GM18909 (cell line): ENCODE results near the gene ANKRD13B.

Experiments
- ATAC-seq: cut with Tn5 transposase; IDR thresholded peaks from one replicate; pipeline ENCODE4 v1.9.1; 2021; ENCODE audit warnings: mild to moderate bottlenecking; ENCODE audit not compliant: unreplicated experiment, poor library complexity

Gene ANKRD13B

DNA sequence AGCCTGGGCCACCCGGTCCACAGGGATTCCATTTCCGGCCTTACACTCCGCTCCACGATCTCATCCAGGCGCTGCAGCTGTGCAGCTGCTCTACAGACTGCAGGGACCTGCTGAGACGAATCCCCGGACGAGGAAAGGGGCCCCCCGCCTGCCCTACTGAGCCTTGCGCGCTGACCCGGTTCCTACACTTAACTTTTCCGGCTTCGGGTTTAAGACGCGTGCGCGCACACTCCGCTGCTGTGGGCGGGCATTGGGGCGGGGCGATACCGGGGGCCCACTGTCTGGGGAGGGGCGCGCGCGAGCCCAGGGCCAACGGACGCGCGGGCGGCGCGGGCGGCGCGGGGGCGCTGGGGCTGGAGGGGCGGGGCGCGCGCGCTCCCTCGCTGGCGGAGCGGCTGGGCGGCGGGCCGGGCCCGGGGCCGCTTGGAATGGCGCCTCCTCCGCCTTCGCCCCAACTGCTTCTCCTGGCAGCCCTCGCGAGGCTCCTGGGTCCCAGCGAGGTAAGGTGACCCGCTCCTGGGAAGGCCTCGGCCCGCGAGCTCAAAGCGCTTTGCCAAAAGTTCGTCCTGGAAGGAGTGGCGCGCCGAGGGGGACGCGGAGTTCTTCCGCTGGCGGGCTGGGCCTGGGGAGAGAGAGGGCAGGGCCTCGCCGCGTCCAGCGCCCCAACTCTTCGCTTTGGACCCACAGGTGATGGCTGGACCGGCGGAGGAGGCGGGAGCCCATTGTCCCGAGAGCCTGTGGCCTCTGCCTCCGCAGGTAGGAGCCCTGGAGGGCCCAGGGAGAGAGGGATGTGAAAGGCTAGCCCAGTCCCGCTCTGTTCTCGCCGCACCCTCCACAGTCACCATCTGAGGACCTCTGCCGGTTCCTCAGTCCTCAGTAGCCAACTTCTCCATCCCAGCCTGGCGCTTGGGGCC, 24.3 kb upstream of the ANKRD13B start, which contains the start of gene TP53I13:
TP53I13 (plus strand) TSS at position 371 of the 914 bp plus-strand sequence; CDS start at position 429, 58 bp downstream.
- peak; percentile 46 for ATAC-seq

- no peak for ATAC-seq
Observed at GRCh38 chr17:29569245-29569950, 23.5 kb upstream of the ANKRD13B start.

DNA sequence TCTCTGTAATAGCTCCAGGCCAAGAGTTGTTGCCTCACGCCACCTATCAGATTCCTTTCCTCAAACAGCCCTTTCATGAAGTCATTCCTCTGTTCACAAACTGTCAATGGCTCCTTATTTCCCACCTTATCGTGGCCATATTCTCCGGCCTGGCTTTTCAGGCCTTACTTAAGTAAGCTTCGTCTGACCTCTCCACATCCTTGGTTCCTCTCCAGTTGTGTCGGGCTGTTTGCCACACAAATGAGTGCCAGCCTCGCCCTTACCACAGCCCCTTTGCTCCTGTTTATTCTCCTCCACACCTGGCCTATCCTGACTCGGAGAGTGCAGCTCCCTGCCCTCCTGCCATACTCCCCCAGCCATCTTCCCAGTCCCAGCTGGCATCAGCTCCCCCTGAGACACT, 22.4 kb upstream of the ANKRD13B start:
- ATAC-seq = no peak

DNA sequence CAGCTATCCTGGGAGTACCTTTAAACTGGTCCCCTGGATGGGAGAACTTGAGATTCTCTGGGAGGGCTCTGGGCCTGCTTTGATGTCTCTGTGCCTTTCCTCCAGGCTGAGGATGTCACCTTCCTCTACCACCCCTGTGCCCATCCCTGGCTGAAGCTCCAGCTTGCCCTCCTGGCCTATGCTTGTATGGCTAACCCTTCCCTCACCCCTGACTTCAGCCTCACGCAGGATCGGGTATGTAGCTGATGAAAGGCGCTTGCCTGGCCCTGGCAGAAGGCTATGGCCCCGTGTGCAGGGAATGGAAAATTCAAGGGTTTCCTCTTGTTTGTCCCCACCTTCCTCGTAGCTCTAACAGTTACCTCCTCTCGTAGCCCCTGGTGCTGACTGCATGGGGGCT, 21.4 kb upstream of the ANKRD13B start:
- no peak for ATAC-seq

DNA sequence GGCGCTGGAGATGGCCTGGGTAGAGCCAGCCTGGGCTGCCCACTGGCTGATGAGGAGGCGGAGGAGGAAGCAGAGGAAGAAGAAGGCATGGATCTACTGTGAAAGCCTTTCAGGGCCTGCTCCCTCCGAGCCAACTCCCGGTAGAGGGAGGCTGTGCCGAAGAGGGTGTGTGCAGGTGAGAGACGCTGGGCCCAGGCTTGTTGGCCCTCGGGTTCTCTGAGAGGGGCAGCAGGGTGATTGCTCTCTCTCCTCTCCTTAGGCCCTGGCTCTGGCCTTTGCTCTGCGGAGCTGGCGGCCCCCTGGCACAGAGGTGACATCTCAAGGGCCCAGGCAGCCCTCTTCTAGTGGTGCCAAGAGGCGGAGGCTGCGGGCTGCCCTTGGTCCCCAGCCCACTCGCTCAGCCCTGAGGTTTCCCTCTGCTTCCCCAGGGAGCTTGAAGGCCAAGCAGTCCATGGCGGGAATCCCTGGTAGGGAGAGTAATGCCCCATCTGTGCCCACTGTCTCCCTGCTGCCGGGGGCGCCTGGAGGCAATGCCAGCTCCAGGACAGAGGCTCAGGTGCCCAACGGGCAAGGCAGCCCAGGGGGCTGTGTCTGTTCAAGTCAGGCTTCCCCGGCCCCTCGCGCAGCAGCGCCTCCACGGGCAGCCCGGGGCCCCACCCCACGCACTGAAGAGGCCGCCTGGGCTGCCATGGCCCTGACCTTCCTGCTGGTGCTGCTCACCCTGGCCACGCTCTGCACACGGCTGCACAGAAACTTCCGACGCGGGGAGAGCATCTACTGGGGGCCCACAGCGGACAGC, 20.9 kb upstream of the ANKRD13B start:
- ATAC-seq = no peak

DNA sequence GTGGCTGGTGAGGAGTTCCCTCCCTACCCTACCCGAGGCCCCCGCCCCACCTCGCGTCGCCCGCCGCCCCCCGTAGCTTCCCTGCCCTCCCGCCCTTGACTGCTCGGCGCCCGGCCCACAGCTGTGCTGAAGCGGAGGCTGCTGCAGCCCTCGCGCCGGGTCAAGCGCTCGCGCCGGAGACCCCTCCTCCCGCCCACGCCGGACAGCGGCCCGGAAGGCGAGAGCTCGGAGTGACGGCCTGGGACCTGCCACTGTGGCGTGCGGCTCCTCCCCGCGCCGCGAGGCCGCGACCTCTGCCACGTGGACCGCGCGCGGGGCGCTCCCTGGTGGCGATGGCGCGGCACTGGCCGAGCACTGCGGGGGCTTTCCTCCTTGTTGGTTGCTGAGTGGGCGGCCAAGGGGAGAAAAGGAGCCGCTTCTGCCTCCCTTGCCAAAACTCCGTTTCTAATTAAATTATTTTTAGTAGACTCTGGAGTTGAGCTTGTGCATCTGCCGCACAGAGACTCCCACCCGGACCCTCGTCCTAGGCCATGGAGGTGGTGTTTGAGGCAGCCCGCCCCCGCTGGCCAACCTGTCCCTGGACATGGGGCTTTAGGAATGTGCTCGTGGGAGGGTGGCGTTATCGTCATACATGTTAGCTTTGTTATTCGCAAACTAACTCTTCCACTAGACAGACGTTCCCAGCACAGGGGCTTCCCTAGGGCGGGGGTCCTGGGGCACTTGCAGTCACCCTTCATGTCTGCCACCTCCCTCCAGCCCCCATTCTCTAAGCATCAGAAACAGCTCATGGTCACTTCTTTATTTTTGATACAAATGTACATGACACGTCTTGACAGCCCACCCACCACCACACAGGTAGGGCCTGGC, 20.0 kb upstream of the ANKRD13B start:
- no peak for ATAC-seq

DNA sequence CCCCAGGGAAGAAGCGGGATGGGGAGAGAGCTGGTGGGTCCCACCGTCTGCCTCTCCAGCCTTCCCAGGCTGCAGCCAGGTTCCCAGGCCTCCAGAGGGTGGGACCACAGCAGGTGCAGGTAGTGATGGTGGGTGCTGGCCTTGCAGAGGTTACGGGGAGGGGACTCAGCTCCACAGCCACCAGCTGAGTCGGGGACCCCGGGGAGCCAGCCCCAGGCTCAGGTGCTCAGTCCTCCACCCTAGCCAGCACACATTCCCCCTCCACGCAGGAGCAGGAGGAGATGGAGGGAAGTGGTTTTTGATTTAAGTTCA, 19.4 kb upstream of the ANKRD13B start:
- ATAC-seq = no peak

DNA sequence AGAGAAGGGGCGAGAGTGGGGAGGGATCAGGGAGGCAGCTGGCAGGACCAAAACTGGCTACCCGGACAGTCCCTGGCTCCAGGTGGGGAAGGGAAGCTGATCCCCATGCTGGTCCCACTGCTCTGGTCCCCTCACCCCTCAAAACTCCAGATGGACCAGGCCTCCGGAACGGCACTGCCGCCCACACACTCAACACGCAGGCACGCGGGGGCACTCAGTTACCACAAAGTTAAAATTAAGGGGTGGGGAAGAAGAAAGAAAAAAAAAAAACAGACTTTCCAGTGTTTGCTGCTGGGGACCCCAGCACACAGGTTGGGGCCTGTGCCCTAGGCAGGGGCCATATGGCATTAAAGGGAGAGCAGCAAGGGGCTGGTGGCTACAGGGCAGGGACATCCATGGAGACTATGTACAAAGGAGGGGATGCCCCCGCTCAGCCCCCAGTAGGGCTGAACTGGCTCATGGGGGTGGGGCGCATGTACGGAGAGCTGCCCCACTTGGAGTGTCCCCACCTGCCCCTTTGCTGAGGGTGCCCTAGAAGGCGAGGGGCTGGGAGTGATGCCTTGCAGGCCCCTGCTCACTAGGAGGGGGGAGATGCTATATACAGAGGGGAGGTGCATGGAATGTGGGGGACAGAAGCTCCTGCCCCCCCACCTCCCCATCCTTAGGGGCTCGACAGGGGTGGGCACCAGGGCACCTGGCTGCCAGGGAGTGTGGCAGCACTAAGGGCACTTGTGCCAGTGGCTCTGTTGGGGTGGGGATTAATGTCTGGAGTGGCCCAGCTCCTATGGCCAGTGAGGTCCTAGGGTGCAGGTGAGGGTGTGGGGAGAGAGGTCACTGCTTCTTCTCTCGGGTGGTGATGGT, 18.8 kb upstream of the ANKRD13B start:
- ATAC-seq = no peak

DNA sequence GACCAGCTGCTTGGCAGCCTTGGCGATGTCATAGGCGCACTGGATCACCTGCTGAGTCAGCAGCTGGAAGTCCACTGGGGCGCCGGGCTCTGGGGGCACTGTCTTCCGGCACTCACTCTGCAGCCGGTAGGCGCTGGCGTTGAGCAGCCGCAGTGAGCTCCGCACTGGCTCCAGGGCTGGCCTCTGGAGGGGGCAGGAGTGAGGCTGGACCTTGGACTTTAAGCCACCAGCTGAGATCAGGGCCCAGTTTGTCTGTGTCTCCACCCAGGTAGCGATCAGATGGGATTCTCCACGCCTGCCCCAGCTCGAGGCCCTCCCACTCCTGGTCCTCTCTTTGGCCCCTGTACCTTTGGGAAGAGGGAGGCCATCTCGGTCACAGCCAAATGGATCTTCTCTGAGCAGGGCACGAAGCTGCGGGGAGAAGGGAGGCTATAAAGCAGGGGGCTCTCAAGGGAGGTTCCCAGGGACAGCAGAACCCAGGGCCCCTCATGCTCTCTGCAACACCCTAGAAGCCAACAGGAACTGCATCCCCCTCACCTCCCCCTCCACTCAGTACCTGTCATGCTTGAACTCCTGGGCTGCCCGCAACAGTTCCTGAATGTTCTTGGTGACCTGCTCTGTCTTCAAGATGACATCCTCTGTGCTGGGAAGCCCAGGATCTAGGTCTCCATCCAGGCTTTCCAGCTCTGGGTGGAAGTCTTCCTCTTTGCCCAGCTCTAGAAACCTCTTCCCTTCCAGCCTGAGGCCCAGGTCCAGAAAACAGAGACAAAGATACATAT, 18.0 kb upstream of the ANKRD13B start:
- ATAC-seq = no peak

GRCh38 chr17:29575511-29576213, 17.3 kb upstream of the ANKRD13B start:
- ATAC-seq = no peak

- no peak for ATAC-seq
Observed at GRCh38 chr17:29576214-29577000, 16.5 kb upstream of the ANKRD13B start.

DNA sequence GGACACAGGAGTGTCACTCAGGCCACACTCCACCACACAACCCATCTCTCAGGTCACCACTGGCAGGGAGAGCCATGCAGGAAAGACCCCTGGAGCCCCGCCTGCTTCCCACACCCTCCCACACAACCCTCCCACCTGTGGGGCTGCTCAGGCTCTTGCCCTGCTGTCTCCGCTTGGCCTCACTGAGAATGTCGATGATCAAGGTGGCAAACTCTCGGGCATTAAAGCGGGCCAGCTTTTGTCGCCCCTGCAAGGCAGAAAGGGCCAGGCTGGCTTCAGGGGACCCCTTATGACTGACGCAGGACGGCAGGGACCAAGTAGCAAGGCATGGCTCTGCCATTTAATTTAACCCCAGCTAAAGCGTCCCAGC, 15.9 kb upstream of the ANKRD13B start:
- no peak for ATAC-seq

DNA sequence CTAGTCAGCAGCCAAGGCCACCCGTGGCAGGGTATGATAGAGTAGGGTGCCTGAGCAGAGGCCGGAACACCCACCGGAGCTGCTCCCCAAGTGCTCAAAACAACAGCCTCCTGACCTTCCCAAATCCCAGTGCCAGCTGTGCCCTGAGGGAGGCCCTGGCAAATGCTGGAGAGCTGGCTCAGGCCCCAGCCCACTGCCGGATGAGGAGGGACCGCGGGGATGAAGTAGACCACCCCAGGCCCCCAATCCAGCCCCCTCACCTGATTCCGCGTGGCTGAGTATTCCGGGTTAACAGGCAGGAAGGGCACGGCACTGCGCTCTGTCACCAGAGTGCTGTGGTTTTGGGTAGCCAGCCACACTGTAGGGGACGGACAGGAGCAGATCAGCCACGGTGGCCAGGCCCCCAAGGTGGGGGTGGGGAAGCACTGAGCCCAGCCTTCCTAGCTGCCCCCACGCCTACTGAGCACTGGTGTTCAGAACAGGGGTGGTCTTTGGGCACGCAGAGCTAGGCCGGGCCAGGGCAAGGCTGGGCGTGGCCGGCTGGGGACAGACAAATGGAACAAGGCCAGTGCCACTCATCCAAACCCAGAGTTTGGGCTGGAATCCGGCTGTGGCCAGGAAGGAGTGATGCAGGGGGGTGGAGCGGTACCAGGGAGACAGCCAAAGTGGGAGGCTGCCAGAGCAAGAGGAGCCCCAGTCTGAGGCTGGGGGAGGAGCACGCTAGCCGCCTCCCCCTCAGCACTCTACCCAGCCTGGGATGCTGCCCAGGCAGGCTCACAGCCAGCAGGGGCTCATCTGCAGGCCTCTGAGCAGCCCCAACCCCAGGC, 15.3 kb upstream of the ANKRD13B start:
- ATAC-seq = no peak

DNA sequence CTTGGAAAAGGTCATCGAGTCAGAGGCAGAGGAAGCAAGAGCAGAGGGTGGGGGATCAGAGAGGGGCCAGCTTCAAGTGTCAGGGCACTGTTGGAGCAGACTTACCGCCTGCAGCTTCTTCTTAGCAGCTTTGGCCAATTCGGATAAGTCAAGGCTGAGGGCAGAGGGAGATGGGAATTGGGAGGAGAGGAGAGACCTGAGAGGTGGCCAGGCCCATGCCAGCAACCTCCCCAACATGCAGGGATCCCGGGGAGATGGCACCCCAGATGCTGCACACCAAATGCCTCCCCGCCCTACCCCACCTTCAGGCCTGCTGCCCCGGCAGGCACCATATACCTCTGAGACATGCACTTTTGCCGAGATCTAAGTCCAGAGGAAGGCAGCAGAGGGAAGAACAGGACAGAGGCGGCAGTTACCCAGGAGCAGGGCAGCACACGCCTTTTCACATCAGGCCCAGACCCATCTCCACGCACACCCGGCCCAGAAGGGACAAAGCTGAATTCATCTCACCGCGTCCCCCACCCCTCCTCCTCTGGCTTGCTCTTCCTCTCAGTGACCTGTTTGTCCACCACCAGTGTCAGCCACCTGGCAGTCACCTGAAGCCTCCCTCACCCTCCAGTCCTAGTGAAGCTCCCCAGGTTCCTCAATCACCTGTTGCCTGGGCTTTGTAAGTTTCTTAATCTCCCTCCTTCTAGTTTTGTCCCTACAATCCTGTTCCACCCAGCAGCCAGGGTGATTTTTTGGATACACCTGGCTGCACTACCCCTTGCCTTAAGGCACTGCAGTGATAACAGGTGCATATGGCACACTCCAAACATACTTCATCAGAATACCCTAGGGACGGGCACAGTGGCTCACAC, 14.1 kb upstream of the ANKRD13B start:
- ATAC-seq = no peak
